Peyer's patch (tissue), 4 donors: ENCODE data around the gene SSU72. TPM values are rescaled to one million over a fixed set of nuclear protein-coding genes. Genes with fewer than 3 reads are reported as not detected.

Source experiments
- DNase-seq, 3 donors: peaks; one replicate each; pipeline ENCODE4 v3.0.0-alpha.2; 2017 to 2019
- H3K27ac ChIP-seq, 4 donors: fragments of 200-600 bp; sonication (generic); one replicate each; pipeline ENCODE4 v1.5.1; 2016 to 2019
- H3K27me3 ChIP-seq, 2 donors: fragments of 200-600 bp; sonication (generic); one replicate each; pipeline ENCODE4 v1.5.1; 2019
- H3K36me3 ChIP-seq, 3 donors: fragments of 200-600 bp; sonication (generic); one replicate each; pipeline ENCODE4 v1.5.1; 2016 to 2019
- H3K4me1 ChIP-seq, 4 donors: fragments of 200-600 bp; sonication (generic); one replicate each; pipeline ENCODE4 v1.5.1; 2016 to 2019
- H3K4me3 ChIP-seq, 4 donors: fragments of 200-600 bp; sonication (generic); 1 replicate in 3 of 4; 2 replicates in 1 of 4; pipeline ENCODE4 v1.5.1; 2016 to 2019; ENCODE audit warnings: mild to moderate bottlenecking in 1 of 4
- H3K9me3 ChIP-seq, 4 donors: fragments of 200-600 bp; sonication (generic); one replicate each; pipeline ENCODE4 v1.5.1; 2016 to 2019; ENCODE audit warnings: mild to moderate bottlenecking in 1 of 4
- POLR2A ChIP-seq, 2 donors: fragments of 450-650 bp; IDR thresholded peaks; one replicate each; pipeline ENCODE4 v1.5.1; 2017; ENCODE audit warnings: antibody characterized with exemption in 2 of 2, mild to moderate bottlenecking in 2 of 2, moderate library complexity in 2 of 2
- total RNA-seq, 4 donors: library from RNA; depleted of rRNA; stranded (reverse); fragments of >200 nt; gene quantifications; one replicate each; pipeline ENCODE4 v1.1.0, GENCODE V29; 2016
- TF ChIP-seq, protein P1 (sequence below), 6 experiments: fragments of 450-650 bp in 4 of 6; fragments of 200-600 bp in 2 of 6; sonication (generic) in 1 of 6; IDR thresholded peaks; one replicate each; pipeline ENCODE4 v1.5.1; 2017 to 2019; ENCODE audit warnings: antibody characterized with exemption in 6 of 6, mild to moderate bottlenecking in 3 of 6, moderate library complexity in 1 of 6

The SSU72 gene
- total RNA-seq, 4 donors from 2014 or later = 146 to 182 (median 163) TPM

- no peak for DNase-seq
- TF ChIP-seq, protein P1, sequence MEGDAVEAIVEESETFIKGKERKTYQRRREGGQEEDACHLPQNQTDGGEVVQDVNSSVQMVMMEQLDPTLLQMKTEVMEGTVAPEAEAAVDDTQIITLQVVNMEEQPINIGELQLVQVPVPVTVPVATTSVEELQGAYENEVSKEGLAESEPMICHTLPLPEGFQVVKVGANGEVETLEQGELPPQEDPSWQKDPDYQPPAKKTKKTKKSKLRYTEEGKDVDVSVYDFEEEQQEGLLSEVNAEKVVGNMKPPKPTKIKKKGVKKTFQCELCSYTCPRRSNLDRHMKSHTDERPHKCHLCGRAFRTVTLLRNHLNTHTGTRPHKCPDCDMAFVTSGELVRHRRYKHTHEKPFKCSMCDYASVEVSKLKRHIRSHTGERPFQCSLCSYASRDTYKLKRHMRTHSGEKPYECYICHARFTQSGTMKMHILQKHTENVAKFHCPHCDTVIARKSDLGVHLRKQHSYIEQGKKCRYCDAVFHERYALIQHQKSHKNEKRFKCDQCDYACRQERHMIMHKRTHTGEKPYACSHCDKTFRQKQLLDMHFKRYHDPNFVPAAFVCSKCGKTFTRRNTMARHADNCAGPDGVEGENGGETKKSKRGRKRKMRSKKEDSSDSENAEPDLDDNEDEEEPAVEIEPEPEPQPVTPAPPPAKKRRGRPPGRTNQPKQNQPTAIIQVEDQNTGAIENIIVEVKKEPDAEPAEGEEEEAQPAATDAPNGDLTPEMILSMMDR (IDR thresholded peaks at IDR 0.05) = no peak
- no peak for TF ChIP-seq POLR2A (IDR thresholded peaks at IDR 0.05)
- Histone ChIP-seq H3K36me3 (peaks cover 0 to 62% (median 0%) of the 10 kb centered on the region in 3 donors), H3K4me1 (peaks cover 0 to 19% (median 0%) of the 10 kb centered on the region in 4 donors), H3K27ac (no peak overlapping the region), H3K4me3 (no peak overlapping the region), H3K9me3 (no peaks in the 10 kb centered on the region), H3K27me3 (no peaks in the 10 kb centered on the region)
These were observed 9.3 kb downstream of the SSU72 start for GRCh38 chr1:1565340-1565739.

GRCh38 chr1:1564268-1564667, 10.4 kb downstream of the SSU72 start:
- Histone ChIP-seq H3K36me3 (peaks cover 0 to 62% (median 0%) of the 10 kb centered on the region in 3 donors), H3K27ac (no peak overlapping the region)
- TF ChIP-seq, protein P1 (IDR thresholded peaks at IDR 0.05) = no peak
- no peak for TF ChIP-seq POLR2A (IDR thresholded peaks at IDR 0.05)

DNA sequence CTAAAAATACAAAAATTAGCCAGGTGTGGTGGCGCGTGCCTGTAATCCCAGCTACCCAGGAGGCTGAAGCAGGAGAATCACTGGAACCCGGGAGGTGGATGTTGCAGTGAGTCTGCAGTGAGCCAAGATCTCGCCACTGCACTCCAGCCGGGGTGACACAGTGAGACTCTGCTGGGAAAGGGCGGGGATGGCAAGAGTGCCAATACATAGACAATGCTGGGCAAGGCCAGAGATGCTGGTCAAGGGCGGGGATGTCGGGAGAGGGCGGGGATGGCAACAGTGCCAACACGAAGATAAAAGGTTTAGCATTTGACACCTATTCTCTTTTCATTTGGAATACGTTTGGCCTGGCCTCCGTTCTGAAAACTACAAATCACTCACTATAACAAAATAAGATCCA, 11.0 kb downstream of the SSU72 start:
- Histone ChIP-seq H3K4me1 (peaks cover 0 to 13% (median 0%) of the 10 kb centered on the region in 4 donors), H3K27me3 (no peaks in the 10 kb centered on the region), H3K4me3 (no peak overlapping the region), H3K9me3 (no peaks in the 10 kb centered on the region), H3K36me3 (peaks cover 0 to 60% (median 0%) of the 10 kb centered on the region in 3 donors), H3K27ac (no peak overlapping the region)
- TF ChIP-seq, protein P1 (IDR thresholded peaks at IDR 0.05) = no peak
- TF ChIP-seq POLR2A (IDR thresholded peaks at IDR 0.05) = no peak
- DNase-seq = no peak

More at GRCh38 chr1:1564268-1564667, 10.4 kb downstream of the SSU72 start:
- Histone ChIP-seq H3K27me3 (no peaks in the 10 kb centered on the region), H3K4me3 (no peak overlapping the region), H3K9me3 (no peaks in the 10 kb centered on the region), H3K4me1 (peaks cover 0 to 13% (median 0%) of the 10 kb centered on the region in 4 donors)
- no peak for DNase-seq

DNA sequence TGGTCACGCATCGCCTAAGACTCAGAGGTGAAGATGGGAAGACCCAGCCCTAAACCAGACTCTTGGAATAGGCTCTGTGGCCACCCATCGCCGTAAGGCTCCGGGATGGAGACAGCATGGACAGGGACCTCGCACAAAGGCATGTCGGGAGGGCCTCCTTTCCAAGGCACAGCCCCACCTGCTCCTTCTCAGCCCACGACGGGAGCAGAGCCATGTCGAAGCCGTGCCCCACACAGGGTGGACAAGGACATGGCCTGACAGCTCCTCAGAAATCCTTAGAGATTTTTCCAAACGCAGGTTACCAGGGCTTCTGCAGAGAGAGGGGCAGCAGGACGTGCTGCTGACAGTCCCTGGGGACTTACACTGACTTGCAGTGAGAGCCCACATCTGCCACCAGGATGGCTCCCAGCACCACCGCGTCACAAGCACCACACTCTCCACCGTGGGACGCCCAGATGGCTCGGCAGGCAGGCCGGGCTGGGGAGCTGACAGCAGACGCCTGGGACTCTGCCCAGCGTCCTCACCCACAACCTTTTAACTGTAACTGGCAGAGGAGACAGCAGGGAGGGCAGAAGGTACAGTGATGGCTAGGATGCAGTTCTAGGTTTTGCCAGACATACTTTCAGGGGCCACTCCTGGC, 12.0 kb downstream of the SSU72 start:
- Histone ChIP-seq H3K4me1 (peaks cover 0 to 6% (median 0%) of the 10 kb centered on the region in 4 donors), H3K9me3 (no peaks in the 10 kb centered on the region), H3K27me3 (no peaks in the 10 kb centered on the region), H3K4me3 (no peak overlapping the region), H3K27ac (no peak overlapping the region), H3K36me3 (peaks cover 0 to 60% (median 0%) of the 10 kb centered on the region in 3 donors)
- no peak for DNase-seq
- TF ChIP-seq POLR2A (IDR thresholded peaks at IDR 0.05) = no peak
- TF ChIP-seq, protein P1 (IDR thresholded peaks at IDR 0.05) = no peak

DNA sequence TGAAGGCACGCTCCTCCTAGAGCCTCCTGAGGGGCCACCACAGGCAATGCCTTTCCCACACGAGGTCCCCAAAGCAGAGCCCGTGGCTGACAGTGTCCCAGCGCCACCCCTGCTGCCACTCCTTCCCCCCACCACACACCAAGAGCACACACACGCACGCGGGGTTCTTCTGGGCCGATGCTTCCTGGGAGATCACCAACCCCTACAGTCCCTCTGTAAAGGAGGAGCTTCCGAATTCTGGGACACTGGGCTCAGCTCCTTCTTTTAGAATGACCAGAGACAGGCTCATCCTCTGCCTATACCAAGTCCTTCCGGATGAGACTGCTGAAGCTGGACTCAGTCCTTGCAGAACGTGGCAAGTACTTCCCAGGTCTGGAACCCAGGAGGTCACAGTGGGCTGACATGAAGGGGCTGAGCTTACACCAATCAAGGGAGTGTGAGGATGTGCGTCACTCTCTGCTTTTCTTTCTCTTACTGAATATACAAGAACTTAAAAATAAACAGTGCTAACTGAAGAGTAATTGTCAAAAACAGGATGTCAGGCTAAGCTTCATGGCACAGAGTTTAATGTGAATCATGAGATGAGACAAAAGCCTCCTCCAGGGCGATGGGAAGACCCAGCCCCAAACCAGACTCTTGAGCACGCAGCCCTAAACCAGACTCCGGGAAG, 12.7 kb downstream of the SSU72 start:
- Histone ChIP-seq H3K9me3 (no peaks in the 10 kb centered on the region), H3K27ac (no peak overlapping the region), H3K4me1 (no peaks in the 10 kb centered on the region), H3K36me3 (peaks cover 0 to 60% (median 0%) of the 10 kb centered on the region in 3 donors), H3K4me3 (no peak overlapping the region), H3K27me3 (no peaks in the 10 kb centered on the region)
- TF ChIP-seq, protein P1 (IDR thresholded peaks at IDR 0.05) = no peak
- TF ChIP-seq POLR2A (IDR thresholded peaks at IDR 0.05) = no peak
- DNase-seq = no peak
